ENCODE results near the gene NVL. TPM values are rescaled to one million over a fixed set of nuclear protein-coding genes. Genes with fewer than 3 reads are reported as not detected.

The NVL gene
- polyA plus RNA-seq, 1 experiment, result 13.2 TPM

DNA sequence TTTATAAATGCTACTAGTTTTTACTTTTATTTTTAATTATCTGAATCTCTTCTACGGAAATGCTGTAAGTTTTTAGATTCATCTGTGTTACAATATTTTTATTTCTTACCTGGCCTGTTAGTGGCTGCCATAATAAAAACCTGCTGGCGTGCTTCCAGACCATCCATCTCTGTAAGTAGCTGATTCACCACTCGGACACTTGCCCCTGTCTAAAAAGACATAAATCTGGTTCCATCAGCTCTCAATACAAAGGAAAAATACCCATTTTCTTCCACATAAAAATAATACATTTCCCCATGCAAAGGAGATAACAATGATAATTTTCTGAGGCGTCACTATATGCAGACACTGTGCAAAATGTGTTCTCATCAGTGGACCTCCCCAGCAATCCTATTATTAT, 62.0 kb downstream of the NVL start:
- DNase-seq (ENCODE audit: low read depth), result no peak
- CTCF ChIA-PET, result interaction anchor here (0.8 kb wide), 1 partner anchor 167 kb away, joined by 3 read pairs; the partner anchor contains the start of gene WDR26
- H3K27me3 ChIP-seq (ENCODE audit: control insufficient read depth, insufficient read depth, low read length), result no peaks in the 10 kb centered on the region
- TF ChIP-seq, protein P1, sequence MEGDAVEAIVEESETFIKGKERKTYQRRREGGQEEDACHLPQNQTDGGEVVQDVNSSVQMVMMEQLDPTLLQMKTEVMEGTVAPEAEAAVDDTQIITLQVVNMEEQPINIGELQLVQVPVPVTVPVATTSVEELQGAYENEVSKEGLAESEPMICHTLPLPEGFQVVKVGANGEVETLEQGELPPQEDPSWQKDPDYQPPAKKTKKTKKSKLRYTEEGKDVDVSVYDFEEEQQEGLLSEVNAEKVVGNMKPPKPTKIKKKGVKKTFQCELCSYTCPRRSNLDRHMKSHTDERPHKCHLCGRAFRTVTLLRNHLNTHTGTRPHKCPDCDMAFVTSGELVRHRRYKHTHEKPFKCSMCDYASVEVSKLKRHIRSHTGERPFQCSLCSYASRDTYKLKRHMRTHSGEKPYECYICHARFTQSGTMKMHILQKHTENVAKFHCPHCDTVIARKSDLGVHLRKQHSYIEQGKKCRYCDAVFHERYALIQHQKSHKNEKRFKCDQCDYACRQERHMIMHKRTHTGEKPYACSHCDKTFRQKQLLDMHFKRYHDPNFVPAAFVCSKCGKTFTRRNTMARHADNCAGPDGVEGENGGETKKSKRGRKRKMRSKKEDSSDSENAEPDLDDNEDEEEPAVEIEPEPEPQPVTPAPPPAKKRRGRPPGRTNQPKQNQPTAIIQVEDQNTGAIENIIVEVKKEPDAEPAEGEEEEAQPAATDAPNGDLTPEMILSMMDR (IDR thresholded peaks at IDR 0.05; ENCODE audit: insufficient read depth, low read depth, low read length), result no peak
- peaks cover 5% of the 10 kb centered on the region for H3K36me3 ChIP-seq (ENCODE audit: control insufficient read depth, insufficient read depth, low read length)
- POLR2A ChIA-PET, result no interaction called here
- H3K4me3 ChIP-seq (ENCODE audit: low read depth, low read length), result no peak overlapping the region

DNA sequence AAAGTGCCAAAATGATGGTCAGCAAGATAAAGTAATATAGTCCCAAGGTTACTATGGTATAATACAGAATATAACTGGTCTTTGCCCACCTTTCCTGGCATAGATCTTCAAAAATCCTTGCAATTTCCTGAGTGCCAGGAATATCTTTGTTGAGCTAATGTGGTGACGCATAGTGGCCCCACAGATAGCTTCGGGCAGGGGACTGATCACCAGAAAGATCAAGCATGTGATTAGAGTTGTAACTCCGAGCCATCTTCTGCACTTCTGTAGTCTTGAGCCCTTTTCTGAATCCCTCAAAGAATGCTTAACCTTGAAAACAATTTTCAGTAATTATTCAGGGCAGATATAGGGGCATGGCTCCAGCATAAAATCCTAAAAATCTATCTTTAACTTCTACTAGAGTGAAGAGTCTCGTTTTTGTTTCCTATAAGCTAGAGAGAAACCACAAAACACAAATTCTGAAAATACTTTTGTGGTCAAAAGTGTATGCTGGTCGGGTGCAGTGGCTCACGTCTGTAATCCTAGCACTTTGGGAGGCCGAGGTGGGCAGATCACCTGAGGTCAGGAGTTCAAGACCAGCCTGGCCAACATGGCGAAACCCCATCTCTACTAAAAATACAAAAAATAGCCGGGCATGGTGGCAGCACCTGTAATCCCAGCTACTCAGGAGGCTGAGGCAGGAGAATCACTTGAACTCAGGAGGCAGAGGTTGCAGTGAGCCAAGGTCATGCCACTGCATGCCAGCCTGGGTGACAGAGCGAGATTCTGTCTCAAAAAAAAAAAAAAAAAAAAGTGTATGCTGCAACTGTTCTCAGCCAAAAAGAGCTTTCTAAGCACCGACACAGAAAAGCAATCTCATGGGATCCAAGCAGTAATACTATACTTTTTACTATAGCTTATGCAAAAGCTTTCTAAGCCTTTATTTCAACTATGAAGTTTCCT, 62.8 kb downstream of the NVL start:
- Histone ChIP-seq H3K27me3 (ENCODE audit: control insufficient read depth, insufficient read depth, low read length) (no peaks in the 10 kb centered on the region), H3K36me3 (ENCODE audit: control insufficient read depth, insufficient read depth, low read length) (peaks cover 5% of the 10 kb centered on the region), H3K4me3 (ENCODE audit: low read depth, low read length) (no peak overlapping the region)
- POLR2A ChIA-PET, result no interaction called here
- DNase-seq (ENCODE audit: low read depth), result no peak
- CTCF ChIA-PET, result interaction anchor here (0.8 to 1.2 kb wide), 2 partner anchors 11 to 168 kb away, joined by 3 read pairs; partner anchors contain the start of gene WDR26
- TF ChIP-seq, protein P1 (IDR thresholded peaks at IDR 0.05; ENCODE audit: insufficient read depth, low read depth, low read length), result no peak

DNA sequence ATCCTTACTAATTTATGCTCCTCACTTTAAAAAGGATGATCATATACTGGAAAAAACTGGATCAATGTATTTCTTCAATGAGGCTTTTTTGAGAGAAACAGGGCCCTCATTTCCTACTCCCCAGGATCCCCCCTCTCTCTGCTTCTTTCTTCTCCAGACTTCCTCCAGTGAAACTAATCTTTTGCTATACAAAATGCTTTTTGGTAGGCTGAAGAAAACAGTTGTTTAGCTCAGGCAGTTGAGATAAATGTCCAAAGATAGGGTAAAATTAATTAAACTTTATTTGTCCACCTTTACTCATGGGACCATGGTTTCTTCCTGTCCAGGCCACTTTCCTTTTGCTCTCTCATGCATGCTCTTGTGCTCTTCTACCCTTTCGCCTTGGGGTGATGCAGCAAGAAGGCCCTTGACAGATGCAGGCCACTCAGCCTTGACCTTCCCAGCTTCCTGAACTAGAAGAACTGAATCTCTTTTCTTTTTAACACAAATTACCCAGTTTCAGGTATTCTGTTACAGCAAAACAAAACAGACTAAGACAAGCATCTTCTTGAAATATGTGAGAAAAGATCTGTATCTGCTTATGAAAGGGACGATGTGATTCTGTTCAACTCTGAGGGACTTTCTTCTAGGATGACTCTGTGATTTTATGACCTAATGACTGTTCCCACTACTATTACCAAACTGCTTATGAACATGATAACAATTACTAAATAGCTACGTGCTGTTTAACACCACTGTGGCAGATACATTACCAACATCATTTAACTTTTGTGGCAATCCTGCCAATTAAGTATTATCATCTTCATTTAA, 63.7 kb downstream of the NVL start:
- POLR2A ChIA-PET, result no interaction called here
- Histone ChIP-seq H3K36me3 (ENCODE audit: control insufficient read depth, insufficient read depth, low read length) (peaks cover 5% of the 10 kb centered on the region), H3K27me3 (ENCODE audit: control insufficient read depth, insufficient read depth, low read length) (no peaks in the 10 kb centered on the region), H3K4me3 (ENCODE audit: low read depth, low read length) (no peak overlapping the region)
- no peak for DNase-seq (ENCODE audit: low read depth)
- TF ChIP-seq, protein P1 (IDR thresholded peaks at IDR 0.05; ENCODE audit: insufficient read depth, low read depth, low read length), result no peak
- CTCF ChIA-PET, result interaction anchor here (1.2 kb wide), 1 partner anchor 10 kb away, joined by 3 read pairs; no protein-coding TSS in a partner anchor

DNA sequence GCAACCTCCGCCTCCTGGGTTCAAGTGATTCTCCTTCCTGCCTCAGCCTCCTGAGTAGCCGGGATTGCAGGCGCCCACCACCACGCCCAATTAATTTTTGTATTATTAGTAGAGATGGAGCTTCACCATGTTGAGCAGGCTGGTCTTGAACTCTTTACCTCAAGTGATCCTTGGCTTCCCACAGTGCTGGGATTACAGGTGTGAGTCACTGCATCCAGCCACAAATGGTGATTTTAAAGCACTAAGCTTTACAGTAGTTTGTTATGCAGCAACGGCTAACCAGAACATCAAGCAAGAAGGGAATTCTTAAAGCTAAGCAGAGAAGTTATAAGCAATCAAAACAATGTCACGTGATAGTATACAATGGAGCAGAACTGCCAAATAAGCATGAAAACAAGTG, 65.7 kb downstream of the NVL start:
- Histone ChIP-seq H3K27me3 (ENCODE audit: control insufficient read depth, insufficient read depth, low read length) (no peaks in the 10 kb centered on the region), H3K4me3 (ENCODE audit: low read depth, low read length) (no peak overlapping the region), H3K36me3 (ENCODE audit: control insufficient read depth, insufficient read depth, low read length) (peaks cover 3% of the 10 kb centered on the region; the same call in 1 of the 2 replicates)
- TF ChIP-seq, protein P1 (IDR thresholded peaks at IDR 0.05; ENCODE audit: insufficient read depth, low read depth, low read length), result no peak
- ChIA-PET POLR2A (no interaction called here), CTCF (interaction anchor here (1.1 kb wide), 1 partner anchor 9 kb away, joined by 3 read pairs; no protein-coding TSS in a partner anchor)
- no peak for DNase-seq (ENCODE audit: low read depth)
